HEK293T (cell line): ENCODE measurements around the gene PLCG1.

Experiments
- CTCF ChIA-PET: fragments of 350-600 bp; formaldehyde crosslinking; extraction: SDS; loops from one replicate; lab custom pipeline; 2021; ENCODE audit warnings: antibody characterized with exemption, inconsistent platforms; lab: Yijun Ruan, JAX
- POLR2A ChIA-PET: fragments of 350-600 bp; formaldehyde crosslinking; extraction: SDS; loops from one replicate; lab custom pipeline; 2020; ENCODE audit warnings: antibody characterized with exemption, inconsistent platforms; lab: Yijun Ruan, JAX
- DNase-seq: peaks from one replicate; pipeline ENCODE4 v3.0.0; 2012; ENCODE audit warnings: mixed read lengths; ENCODE audit errors: extremely low spot score
- ARNT ChIP-seq: fragments of 450-650 bp; IDR thresholded peaks from 2 replicates; pipeline ENCODE4 v1.6.1; 2017; ENCODE audit warnings: mild to moderate bottlenecking
- BHLHE40 ChIP-seq: fragments of 450-650 bp; IDR thresholded peaks from 2 replicates; pipeline ENCODE4 v1.6.1; 2016; ENCODE audit warnings: mild to moderate bottlenecking, moderate library complexity, borderline replicate concordance
- CTBP1 ChIP-seq: fragments of 450-650 bp; IDR thresholded peaks from 2 replicates; pipeline ENCODE4 v1.6.1; 2016; ENCODE audit warnings: borderline replicate concordance
- ELF4 ChIP-seq: fragments of 450-650 bp; IDR thresholded peaks from 2 replicates; pipeline ENCODE4 v1.6.1; 2017; ENCODE audit warnings: antibody characterized with exemption
- FOXA1 ChIP-seq: fragments of 450-650 bp; IDR thresholded peaks from 2 replicates; pipeline ENCODE4 v1.6.1; 2016; ENCODE audit warnings: mild to moderate bottlenecking
- FOXK2 ChIP-seq: fragments of 450-650 bp; IDR thresholded peaks from 2 replicates; pipeline ENCODE4 v1.6.1; 2016; ENCODE audit warnings: mild to moderate bottlenecking
- FOXM1 ChIP-seq: fragments of 450-650 bp; IDR thresholded peaks from 2 replicates; pipeline ENCODE4 v1.6.1; 2017; ENCODE audit warnings: mild to moderate bottlenecking, borderline replicate concordance
- HDGF ChIP-seq: fragments of 450-650 bp; IDR thresholded peaks from 2 replicates; pipeline ENCODE4 v1.6.1; 2017; ENCODE audit warnings: antibody characterized with exemption, borderline replicate concordance
- L3MBTL2 ChIP-seq: fragments of 450-650 bp; conservative IDR thresholded peaks from 2 replicates; pipeline ENCODE4 v1.6.1; 2016; ENCODE audit warnings: mild to moderate bottlenecking
- LEF1 ChIP-seq: fragments of 450-650 bp; IDR thresholded peaks from 2 replicates; pipeline ENCODE4 v1.6.1; 2017; ENCODE audit warnings: mild to moderate bottlenecking, borderline replicate concordance
- NFRKB ChIP-seq: fragments of 450-650 bp; IDR thresholded peaks from 2 replicates; pipeline ENCODE4 v1.6.1; 2016; ENCODE audit warnings: mild to moderate bottlenecking, moderate library complexity
- SP1 ChIP-seq: fragments of 450-650 bp; IDR thresholded peaks from 2 replicates; pipeline ENCODE4 v1.6.1; 2017
- SUZ12 ChIP-seq: fragments of 450-650 bp; IDR thresholded peaks from 2 replicates; pipeline ENCODE4 v1.6.1; 2016; ENCODE audit warnings: mild to moderate bottlenecking
- TARDBP ChIP-seq: fragments of 450-650 bp; IDR thresholded peaks from 2 replicates; pipeline ENCODE4 v1.6.1; 2016
- ZNF384 ChIP-seq: fragments of 450-650 bp; IDR thresholded peaks from 2 replicates; pipeline ENCODE4 v1.6.1; 2016
- TF ChIP-seq, protein P1 (sequence below): fragments of 450-650 bp; IDR thresholded peaks from 2 replicates; pipeline ENCODE4 v1.6.1; 2016

PLCG1 gene

DNA sequence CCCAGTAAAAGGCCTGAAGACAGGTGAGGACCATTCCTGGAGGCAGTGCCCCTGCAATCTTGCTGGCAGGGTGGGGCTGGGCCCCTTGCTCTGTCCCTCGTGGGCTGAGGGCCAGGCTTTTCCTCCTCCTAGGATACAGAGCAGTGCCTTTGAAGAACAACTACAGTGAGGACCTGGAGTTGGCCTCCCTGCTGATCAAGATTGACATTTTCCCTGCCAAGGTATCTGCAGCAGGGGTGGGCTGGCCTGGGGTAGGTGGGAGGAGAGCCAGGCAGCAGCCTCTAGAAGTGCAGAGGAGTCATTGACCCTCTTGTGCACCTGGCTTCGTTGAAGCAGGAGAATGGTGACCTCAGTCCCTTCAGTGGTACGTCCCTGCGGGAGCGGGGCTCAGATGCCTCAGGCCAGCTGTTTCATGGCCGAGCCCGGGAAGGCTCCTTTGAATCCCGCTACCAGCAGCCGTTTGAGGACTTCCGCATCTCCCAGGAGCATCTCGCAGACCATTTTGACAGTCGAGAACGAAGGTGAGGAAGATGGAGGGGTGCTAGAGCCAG is 36.5 kb downstream of the PLCG1 start:
- no peak for TF ChIP-seq ZNF384
- no peak for TF ChIP-seq FOXK2
- no peak for TF ChIP-seq L3MBTL2
- TF ChIP-seq BHLHE40, result no peak
- no peak for TF ChIP-seq TARDBP
- TF ChIP-seq NFRKB, result no peak
- TF ChIP-seq FOXM1, result no peak
- TF ChIP-seq, protein P1, sequence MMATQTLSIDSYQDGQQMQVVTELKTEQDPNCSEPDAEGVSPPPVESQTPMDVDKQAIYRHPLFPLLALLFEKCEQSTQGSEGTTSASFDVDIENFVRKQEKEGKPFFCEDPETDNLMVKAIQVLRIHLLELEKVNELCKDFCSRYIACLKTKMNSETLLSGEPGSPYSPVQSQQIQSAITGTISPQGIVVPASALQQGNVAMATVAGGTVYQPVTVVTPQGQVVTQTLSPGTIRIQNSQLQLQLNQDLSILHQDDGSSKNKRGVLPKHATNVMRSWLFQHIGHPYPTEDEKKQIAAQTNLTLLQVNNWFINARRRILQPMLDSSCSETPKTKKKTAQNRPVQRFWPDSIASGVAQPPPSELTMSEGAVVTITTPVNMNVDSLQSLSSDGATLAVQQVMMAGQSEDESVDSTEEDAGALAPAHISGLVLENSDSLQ, result no peak
- TF ChIP-seq LEF1, result no peak
- no peak for TF ChIP-seq FOXA1
- no peak for TF ChIP-seq ELF4
- no peak for TF ChIP-seq ARNT
- no peak for TF ChIP-seq CTBP1
- no peak for TF ChIP-seq HDGF
- TF ChIP-seq SUZ12, result no peak
- TF ChIP-seq SP1, result no peak
- no peak for DNase-seq
- CTCF ChIA-PET, result interaction anchor here (1.2 to 2.5 kb wide), 5 partner anchors 40 to 167 kb away, joined by 3 to 23 read pairs (median 7); partner anchors contain the start of gene LPIN3

DNA sequence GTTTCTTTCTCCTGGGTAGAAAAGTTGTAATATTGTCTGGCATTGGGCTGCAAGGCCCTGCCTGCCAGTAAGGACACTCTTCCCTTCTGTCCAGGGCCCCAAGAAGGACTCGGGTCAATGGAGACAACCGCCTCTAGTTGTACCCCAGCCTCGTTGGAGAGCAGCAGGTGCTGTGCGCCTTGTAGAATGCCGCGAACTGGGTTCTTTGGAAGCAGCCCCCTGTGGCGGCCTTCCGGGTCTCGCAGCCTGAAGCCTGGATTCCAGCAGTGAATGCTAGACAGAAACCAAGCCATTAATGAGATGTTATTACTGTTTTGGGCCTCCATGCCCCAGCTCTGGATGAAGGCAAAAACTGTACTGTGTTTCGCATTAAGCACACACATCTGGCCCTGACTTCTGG is 37.0 kb downstream of the PLCG1 start:
- TF ChIP-seq FOXK2 (no peak), FOXM1 (no peak), SP1 (no peak), BHLHE40 (no peak), TARDBP (no peak), ARNT (no peak), FOXA1 (no peak), NFRKB (no peak), LEF1 (no peak), ZNF384 (no peak), CTBP1 (no peak)
- TF ChIP-seq, protein P1, result no peak
- CTCF ChIA-PET, result no interaction called here
- DNase-seq, result no peak
- POLR2A ChIA-PET, result no interaction called here

More for the DNA sequence above, 36.5 kb downstream of the PLCG1 start:
- POLR2A ChIA-PET, result no interaction called here

DNA sequence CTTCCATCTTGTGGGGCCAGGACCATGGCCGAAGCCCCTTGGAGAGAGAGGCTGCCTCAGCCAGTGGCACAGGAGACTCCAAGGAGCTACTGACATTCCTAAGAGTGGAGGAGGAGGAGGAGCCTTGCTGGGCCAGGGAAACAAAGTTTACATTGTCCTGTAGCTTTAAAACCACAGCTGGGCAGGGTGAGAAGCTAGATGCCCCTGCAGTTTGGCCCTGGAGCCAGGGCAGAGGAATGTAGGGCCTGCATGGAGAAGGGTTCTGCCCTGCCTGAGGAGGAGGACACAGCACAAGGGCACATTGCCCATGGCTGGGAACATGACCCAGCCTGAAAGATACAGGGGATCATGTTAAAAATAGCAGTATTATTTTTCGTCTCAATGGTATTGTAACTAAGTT is 37.4 kb downstream of the PLCG1 start:
- ChIA-PET POLR2A (no interaction called here), CTCF (no interaction called here)
- TF ChIP-seq BHLHE40, result no peak
- TF ChIP-seq TARDBP, result no peak
- TF ChIP-seq LEF1, result no peak
- no peak for TF ChIP-seq HDGF
- no peak for TF ChIP-seq FOXK2
- TF ChIP-seq L3MBTL2, result no peak
- TF ChIP-seq SUZ12, result no peak
- no peak for TF ChIP-seq ELF4
- no peak for TF ChIP-seq FOXM1
- TF ChIP-seq CTBP1, result no peak
- TF ChIP-seq FOXA1, result no peak
- no peak for TF ChIP-seq NFRKB
- no peak for TF ChIP-seq ARNT
- DNase-seq, result no peak

DNA sequence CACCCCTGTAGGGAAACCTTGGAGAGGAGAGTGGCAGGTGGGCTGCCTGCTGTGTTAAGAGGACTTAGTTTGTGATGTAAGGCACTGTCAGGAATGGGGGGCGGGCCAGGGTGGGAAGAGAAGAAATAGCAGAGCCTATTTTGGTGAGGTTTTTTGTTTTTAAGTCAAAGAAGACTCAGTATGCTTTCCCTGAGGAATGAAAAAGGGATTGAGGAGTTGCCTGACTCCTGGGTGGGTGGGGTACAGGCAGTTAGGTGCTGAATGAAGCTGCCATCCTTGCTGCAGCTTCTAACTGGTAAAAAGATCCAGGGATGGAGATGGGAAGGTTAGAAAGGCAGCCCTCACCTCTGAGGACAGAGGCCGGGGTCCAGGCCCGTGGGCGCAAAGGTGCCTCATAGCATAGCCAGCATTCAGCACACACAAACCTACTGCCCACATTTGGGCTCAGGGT is 37.9 kb downstream of the PLCG1 start:
- ChIA-PET POLR2A (no interaction called here), CTCF (no interaction called here)
- TF ChIP-seq SUZ12 (no peak), FOXM1 (no peak), ARNT (no peak), BHLHE40 (no peak)
- DNase-seq, result no peak

DNA sequence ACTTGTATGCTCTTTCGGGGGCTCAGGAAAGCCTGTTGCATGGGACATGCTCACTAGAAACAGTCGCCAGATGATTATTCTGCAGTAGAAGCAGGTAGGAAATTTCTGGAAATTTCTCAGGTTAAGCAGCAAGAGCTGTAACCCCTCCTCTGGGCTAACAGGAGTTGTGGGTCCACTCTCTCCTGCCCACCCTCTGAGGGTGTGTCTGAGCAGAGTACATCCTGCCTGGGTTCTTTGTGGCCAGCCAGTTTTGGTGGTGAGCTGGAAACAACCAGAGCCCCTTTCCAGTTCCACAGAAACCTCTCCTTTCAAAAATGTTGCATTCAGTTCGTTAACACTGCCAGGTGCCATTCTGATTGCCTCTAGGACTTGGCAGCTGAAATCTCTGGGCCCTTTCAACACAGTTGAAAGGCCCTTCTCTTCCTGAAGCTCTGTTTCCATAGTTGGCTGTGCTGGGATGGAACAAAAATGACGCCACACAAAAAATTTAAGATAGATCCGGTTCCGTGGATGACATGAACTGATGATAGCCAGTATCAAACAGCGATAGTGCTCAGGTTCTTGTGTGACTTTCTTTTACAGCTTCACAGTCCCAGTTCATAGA is 38.5 kb downstream of the PLCG1 start:
- TF ChIP-seq CTBP1 (no peak), FOXA1 (no peak), NFRKB (no peak), BHLHE40 (no peak), ELF4 (no peak), L3MBTL2 (no peak), ZNF384 (no peak), FOXM1 (no peak), FOXK2 (no peak), HDGF (no peak), ARNT (no peak), SUZ12 (no peak), TARDBP (no peak), SP1 (no peak)
- TF ChIP-seq, protein P1, result no peak
- ChIA-PET CTCF (no interaction called here), POLR2A (no interaction called here)
- no peak for DNase-seq
